AG10803 (cell line): ENCODE results near the gene APOL5.

Source experiments
- DNase-seq: peaks from one replicate; pipeline ENCODE4 v3.0.0; 2010; ENCODE audit warnings: low read depth
- H3K4me3 ChIP-seq: 2 replicates; pipeline ENCODE4 v1.5.1; 2011; ENCODE audit warnings: mild to moderate bottlenecking, low read length, control low read depth
- TF ChIP-seq, protein P1 (sequence below): conservative IDR thresholded peaks from 2 replicates; pipeline ENCODE4 v1.5.1; 2011; ENCODE audit warnings: mild to moderate bottlenecking, low read length, control low read depth, inconsistent platforms

Gene APOL5

DNA sequence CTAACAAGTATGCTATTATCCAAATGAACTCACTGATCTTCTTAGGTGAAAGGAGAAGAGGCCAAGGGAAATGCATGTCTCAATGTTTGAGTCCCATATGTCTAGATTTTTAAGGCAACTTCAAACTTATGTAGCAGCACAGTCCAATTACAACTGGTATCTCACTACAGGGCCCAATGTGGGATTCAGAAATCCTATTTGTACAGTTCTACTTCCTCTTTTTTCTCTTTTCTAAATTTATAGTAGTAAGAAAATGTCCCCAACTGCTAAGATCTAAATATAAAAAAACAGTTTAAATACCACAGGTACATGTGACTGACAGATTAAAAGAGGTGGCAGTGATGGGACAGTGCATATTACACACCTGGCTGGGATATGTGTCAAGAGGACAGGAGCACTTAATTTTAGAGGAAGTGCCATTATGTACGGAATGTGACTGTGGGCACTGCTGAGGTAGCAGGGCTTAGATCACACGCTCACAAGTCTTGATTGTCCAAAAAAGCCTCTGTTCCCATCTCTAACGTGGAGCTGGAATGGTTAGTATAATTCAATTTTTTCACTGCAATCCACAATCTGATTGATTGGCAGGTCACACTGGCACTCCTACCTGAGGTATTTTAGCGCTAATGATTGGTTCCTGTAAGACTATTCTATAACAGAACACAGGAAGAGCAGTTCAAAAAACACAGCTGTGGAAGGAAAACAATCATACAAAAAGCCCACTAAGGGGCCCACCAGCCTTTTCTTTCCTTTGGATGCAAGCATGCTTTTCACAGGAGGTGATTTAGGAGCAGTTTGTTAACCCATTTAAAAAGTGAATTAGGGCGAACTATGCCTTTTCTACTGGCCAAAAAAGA lies 34.6 kb downstream of the APOL5 start:
- no peak for DNase-seq
- no peak overlapping the region for H3K4me3 ChIP-seq
- TF ChIP-seq, protein P1, sequence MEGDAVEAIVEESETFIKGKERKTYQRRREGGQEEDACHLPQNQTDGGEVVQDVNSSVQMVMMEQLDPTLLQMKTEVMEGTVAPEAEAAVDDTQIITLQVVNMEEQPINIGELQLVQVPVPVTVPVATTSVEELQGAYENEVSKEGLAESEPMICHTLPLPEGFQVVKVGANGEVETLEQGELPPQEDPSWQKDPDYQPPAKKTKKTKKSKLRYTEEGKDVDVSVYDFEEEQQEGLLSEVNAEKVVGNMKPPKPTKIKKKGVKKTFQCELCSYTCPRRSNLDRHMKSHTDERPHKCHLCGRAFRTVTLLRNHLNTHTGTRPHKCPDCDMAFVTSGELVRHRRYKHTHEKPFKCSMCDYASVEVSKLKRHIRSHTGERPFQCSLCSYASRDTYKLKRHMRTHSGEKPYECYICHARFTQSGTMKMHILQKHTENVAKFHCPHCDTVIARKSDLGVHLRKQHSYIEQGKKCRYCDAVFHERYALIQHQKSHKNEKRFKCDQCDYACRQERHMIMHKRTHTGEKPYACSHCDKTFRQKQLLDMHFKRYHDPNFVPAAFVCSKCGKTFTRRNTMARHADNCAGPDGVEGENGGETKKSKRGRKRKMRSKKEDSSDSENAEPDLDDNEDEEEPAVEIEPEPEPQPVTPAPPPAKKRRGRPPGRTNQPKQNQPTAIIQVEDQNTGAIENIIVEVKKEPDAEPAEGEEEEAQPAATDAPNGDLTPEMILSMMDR: 0 out of 2 replicates have a peak, but pooled peaks have one; percentile 1

DNA sequence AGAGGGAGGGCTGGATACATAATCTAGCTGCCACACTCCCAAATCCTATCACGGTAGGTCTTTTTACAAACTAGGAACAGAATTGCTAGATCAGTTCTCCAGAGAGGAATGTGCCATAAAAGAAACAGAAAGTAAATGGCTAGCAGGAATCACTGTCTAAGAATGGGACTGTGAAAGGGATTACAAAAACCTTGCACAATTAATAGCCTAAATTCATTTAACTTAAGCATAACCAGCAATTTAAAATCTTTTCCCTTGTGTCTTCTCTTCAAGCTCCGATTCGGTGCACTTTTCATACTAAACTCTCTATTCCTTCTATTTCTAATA lies 35.2 kb downstream of the APOL5 start:
- peak; percentile 23 for DNase-seq
- TF ChIP-seq, protein P1: no peak
- no peak overlapping the region for H3K4me3 ChIP-seq

DNA sequence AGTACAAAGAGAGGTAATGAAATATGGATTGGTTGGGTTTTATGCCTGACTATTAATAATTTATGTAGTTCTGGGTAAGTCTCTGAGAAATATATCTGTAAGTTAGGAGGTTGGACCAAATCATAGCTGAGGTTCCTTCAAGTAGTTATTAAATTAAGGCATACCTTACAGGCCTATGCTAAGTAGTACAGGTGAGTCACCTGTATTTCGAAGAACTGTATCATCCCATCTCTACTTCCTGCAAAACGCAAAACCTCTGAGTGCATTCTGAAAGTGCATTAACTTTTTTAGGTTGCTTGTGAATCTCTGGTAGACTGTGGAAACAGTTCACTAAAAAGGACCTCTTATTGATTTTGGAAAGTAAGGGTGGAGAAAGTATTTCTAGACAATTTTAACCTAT lies 37.1 kb downstream of the APOL5 start:
- TF ChIP-seq, protein P1: no peak
- no peak overlapping the region for H3K4me3 ChIP-seq
- DNase-seq: no peak

DNA sequence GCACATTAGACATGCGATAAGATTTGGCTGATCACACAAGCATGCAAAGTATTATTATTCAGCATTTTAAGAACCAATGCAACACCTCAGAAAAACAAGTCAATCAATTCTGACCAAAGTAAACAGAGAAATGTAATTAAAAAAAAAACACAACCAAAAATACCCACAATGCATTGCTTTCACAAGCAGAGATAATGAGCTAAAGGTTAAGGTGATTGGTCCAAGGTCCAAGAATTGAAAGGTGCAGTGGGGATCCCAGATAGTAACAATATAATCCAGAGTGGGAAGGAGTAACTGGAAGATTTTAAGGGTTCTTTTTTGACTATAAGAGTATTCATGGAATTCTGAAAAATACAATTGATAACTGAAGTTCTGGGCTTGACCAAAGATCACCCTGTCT lies 39.0 kb downstream of the APOL5 start:
- TF ChIP-seq, protein P1: no peak
- H3K4me3 ChIP-seq: no peak overlapping the region
- no peak for DNase-seq

DNA sequence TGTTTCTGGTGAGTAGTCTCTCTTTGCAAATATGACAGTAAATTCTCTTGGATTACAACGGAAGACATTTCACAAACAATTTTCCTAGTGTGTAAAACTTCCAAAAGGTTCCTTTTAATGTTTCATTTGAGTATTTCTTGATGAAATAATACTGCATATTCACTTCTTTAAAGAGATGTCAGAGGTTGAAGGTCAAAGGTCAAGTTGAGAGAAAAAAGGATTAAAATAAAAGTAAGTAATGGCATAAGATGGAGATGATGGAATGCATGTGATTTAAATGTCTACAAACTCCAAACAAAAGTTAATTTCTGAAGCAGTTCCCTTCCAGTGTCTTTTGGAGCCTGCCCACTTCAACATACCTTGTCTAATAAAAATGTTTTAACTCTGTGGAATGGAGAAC lies 40.7 kb downstream of the APOL5 start:
- H3K4me3 ChIP-seq: no peak overlapping the region
- TF ChIP-seq, protein P1: no peak
- no peak for DNase-seq

DNA sequence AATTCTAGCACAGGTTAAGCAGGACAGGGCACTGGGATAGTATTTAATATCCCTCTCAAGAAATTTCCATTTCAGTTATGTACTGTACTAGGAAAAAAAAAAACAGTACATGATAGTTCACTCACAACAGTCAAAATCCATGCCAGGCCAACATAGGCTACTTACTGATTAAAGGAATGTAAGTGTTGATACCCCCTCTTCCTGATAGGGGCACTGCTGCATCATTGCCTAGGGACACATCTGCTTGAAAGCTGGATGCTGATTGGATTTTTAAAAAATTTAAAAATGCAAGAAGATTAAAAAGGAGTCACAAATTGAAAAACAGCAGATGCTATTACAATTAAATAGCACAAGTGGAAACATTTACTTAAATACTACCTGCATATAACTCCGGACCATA lies 43.4 kb downstream of the APOL5 start:
- H3K4me3 ChIP-seq: no peak overlapping the region
- DNase-seq: peak; percentile 39
- TF ChIP-seq, protein P1: peak; percentile 40
